SK-N-SH (cell line): ENCODE results near the gene SERPINB10. TPM values are rescaled to one million over a fixed set of nuclear protein-coding genes. Genes with fewer than 3 reads are reported as not detected.

Experiments used
- CTCF ChIA-PET: fragments of 300-600, 350-600 bp; formaldehyde crosslinking; extraction: SDS; loops from one replicate; lab custom pipeline; 2021; lab: Yijun Ruan, JAX
- POLR2A ChIA-PET: fragments of 350-600 bp; sonication (Branson Sonifier 250); formaldehyde crosslinking; extraction: SDS; loops from one replicate; lab custom pipeline; 2020; ENCODE audit warnings: antibody characterized with exemption, inconsistent platforms; lab: Yijun Ruan, JAX
- DNase-seq: peaks from one replicate; pipeline ENCODE4 v3.0.0; 2012
- H2AFZ ChIP-seq: fragments of 200-600 bp; sonication (generic); 2 replicates; pipeline ENCODE4 v1.8.1; 2016; ENCODE audit warnings: antibody characterized with exemption, mild to moderate bottlenecking, low read depth
- H3F3A ChIP-seq: fragments of 200-600 bp; sonication (generic); replicated peaks from 2 replicates; pipeline ENCODE3; 2016; ENCODE audit warnings: antibody characterized with exemption, mild to moderate bottlenecking; ENCODE audit not compliant: insufficient read depth
- H3K27ac ChIP-seq, 2 experiments: fragments of 200-500 bp in 1 of 2; fragments of 200-600 bp in 1 of 2; sonication (Bioruptor generic) in 1 of 2; sonication (generic), shearing (Covaris generic) in 1 of 2; 2 replicates each; pipeline versions ENCODE4 v1.5.1 to v1.6.1; 2014 to 2016; ENCODE audit warnings: low read depth in 2 of 2, inconsistent platforms in 1 of 2, low read length in 1 of 2, mild to moderate bottlenecking in 1 of 2, mixed read lengths in 1 of 2
- H3K27me3 ChIP-seq: fragments of 200-600 bp; sonication (generic), shearing (Covaris generic); 2 replicates; pipeline ENCODE4 v1.6.1; 2016; ENCODE audit warnings: mixed run types; ENCODE audit not compliant: insufficient read depth
- H3K36me3 ChIP-seq, 2 experiments: fragments of 200-500 bp in 1 of 2; fragments of 200-600 bp in 1 of 2; sonication (Bioruptor generic) in 1 of 2; sonication (generic) in 1 of 2; replicated peaks in 1 of 2; 2 replicates each; pipeline versions ENCODE3 to v1.5.1; 2014 to 2016; ENCODE audit warnings: low read length in 1 of 2, mild to moderate bottlenecking in 1 of 2; ENCODE audit not compliant: insufficient read depth in 2 of 2, control insufficient read depth in 1 of 2
- H3K4me1 ChIP-seq, 2 experiments: fragments of 200-500 bp in 1 of 2; fragments of 200-600 bp in 1 of 2; sonication (Bioruptor generic) in 1 of 2; sonication (generic), shearing (Covaris generic) in 1 of 2; 2 replicates each; pipeline versions ENCODE4 v1.5.1 to v1.6.1; 2014 to 2016; ENCODE audit warnings: low read depth in 1 of 2, low read length in 1 of 2, mixed run types in 1 of 2; ENCODE audit not compliant: insufficient read depth in 2 of 2, control insufficient read depth in 1 of 2
- H3K4me2 ChIP-seq: fragments of 200-600 bp; sonication (generic), shearing (Covaris generic); 2 replicates; pipeline ENCODE4 v1.6.1; 2017; ENCODE audit warnings: mixed run types
- H3K4me3 ChIP-seq, 2 experiments: fragments of 200-500 bp in 1 of 2; fragments of 200-600 bp in 1 of 2; sonication (Bioruptor generic) in 1 of 2; sonication (generic), shearing (Covaris generic) in 1 of 2; 2 replicates each; pipeline versions ENCODE4 v1.5.1 to v1.8.1; 2014 to 2016; ENCODE audit warnings: low read depth in 2 of 2, inconsistent platforms in 1 of 2, low read length in 1 of 2, mild to moderate bottlenecking in 1 of 2, mixed read lengths in 1 of 2, moderate library complexity in 1 of 2
- H3K79me2 ChIP-seq: fragments of 200-600 bp; sonication (generic); 2 replicates; pipeline ENCODE4 v1.8.1; 2017; ENCODE audit warnings: mild to moderate bottlenecking; ENCODE audit not compliant: insufficient read depth
- H3K9ac ChIP-seq: fragments of 200-600 bp; sonication (generic); 2 replicates; pipeline ENCODE4 v1.6.1; 2017; ENCODE audit warnings: mixed run types
- H3K9me2 ChIP-seq: fragments of 200-600 bp; sonication (generic); 2 replicates; pipeline ENCODE4 v1.6.1; 2017; ENCODE audit warnings: mixed run types
- H3K9me3 ChIP-seq: fragments of 200-600 bp; sonication (generic); 2 replicates; pipeline ENCODE4 v1.6.1; 2017; ENCODE audit warnings: mixed run types, mild to moderate bottlenecking, moderate library complexity
- H4K20me1 ChIP-seq: fragments of 200-600 bp; sonication (generic); 2 replicates; pipeline ENCODE4 v1.6.1; 2017; ENCODE audit warnings: mild to moderate bottlenecking, mixed run types; ENCODE audit not compliant: insufficient read depth
- CHD2 ChIP-seq: fragments of 150-350 bp; IDR thresholded peaks from 2 replicates; pipeline ENCODE4 v1.6.1; 2018; ENCODE audit warnings: low read length; ENCODE audit not compliant: partially characterized antibody
- EP300 ChIP-seq, 2 experiments: IDR thresholded peaks; 2 replicates each; pipeline versions ENCODE4 v1.4.0 to v1.6.1; 2012; ENCODE audit warnings: borderline replicate concordance in 1 of 2, low read depth in 1 of 2, low read length in 1 of 2
- FOSL2 ChIP-seq: IDR thresholded peaks from 2 replicates; pipeline ENCODE4 v1.4.0; 2012; ENCODE audit warnings: low read depth, mild to moderate bottlenecking, moderate library complexity, borderline replicate concordance
- MEF2A ChIP-seq: IDR thresholded peaks from 2 replicates; pipeline ENCODE4 v1.4.0; 2012; ENCODE audit warnings: low read depth, borderline replicate concordance
- NFIC ChIP-seq: IDR thresholded peaks from 2 replicates; pipeline ENCODE4 v1.4.0; 2012; ENCODE audit warnings: borderline replicate concordance
- POLR2AphosphoS5 ChIP-seq: IDR thresholded peaks from 2 replicates; pipeline ENCODE4 v1.6.1; 2012; ENCODE audit warnings: low read depth, low read length
- RAD21 ChIP-seq: IDR thresholded peaks from 2 replicates; pipeline ENCODE4 v1.6.1; 2012; ENCODE audit warnings: mild to moderate bottlenecking, low read length
- RCOR1 ChIP-seq: fragments of 150-350 bp; IDR thresholded peaks from 2 replicates; pipeline ENCODE4 v1.6.1; 2017; ENCODE audit warnings: antibody characterized with exemption, low read length
- RFX5 ChIP-seq: IDR thresholded peaks from 2 replicates; pipeline ENCODE4 v1.6.1; 2012; ENCODE audit warnings: mild to moderate bottlenecking, improper control_type of control experiment, low read length
- RXRA ChIP-seq: IDR thresholded peaks from 2 replicates; pipeline ENCODE4 v1.4.0; 2012; ENCODE audit warnings: low read depth, mild to moderate bottlenecking, borderline replicate concordance
- SMC3 ChIP-seq: IDR thresholded peaks from 2 replicates; pipeline ENCODE4 v1.6.1; 2012; ENCODE audit warnings: low read depth, low read length, improper control_type of control experiment
- TEAD4 ChIP-seq: IDR thresholded peaks from 2 replicates; pipeline ENCODE4 v1.4.0; 2012; ENCODE audit warnings: mild to moderate bottlenecking, borderline replicate concordance; ENCODE audit not compliant: insufficient read depth
- WGBS: methylation state at CpG from one replicate; pipeline ENCODE4 v1.1.6; 2017; ENCODE audit warnings: low lambda C conversion rate; 5-methylcytosine and 5-hydroxymethylcytosine counted together
- polyA plus RNA-seq, 3 experiments: library from polyadenylated mRNA; depleted of rRNA; stranded (reverse); fragments of >200 nt; gene quantifications; 2 replicates each; pipeline ENCODE4 v1.2.3, GENCODE V29; 2012
- TF ChIP-seq, protein P1 (sequence below): IDR thresholded peaks from 2 replicates; pipeline ENCODE4; 2012
- TF ChIP-seq, protein P2 (sequence below): fragments of 200-600 bp; sonication (generic); IDR thresholded peaks from 2 replicates; pipeline ENCODE4 v1.6.1; 2017; ENCODE audit warnings: antibody characterized with exemption, mild to moderate bottlenecking, moderate library complexity
- TF ChIP-seq, protein P3 (sequence below): IDR thresholded peaks from 2 replicates; pipeline ENCODE4 v1.4.0; 2012; ENCODE audit warnings: low read depth, borderline replicate concordance

The SERPINB10 gene
- polyA plus RNA-seq, 1 of the 3 experiments (the other 2 are of a cell fraction) = 0.10 TPM

DNA sequence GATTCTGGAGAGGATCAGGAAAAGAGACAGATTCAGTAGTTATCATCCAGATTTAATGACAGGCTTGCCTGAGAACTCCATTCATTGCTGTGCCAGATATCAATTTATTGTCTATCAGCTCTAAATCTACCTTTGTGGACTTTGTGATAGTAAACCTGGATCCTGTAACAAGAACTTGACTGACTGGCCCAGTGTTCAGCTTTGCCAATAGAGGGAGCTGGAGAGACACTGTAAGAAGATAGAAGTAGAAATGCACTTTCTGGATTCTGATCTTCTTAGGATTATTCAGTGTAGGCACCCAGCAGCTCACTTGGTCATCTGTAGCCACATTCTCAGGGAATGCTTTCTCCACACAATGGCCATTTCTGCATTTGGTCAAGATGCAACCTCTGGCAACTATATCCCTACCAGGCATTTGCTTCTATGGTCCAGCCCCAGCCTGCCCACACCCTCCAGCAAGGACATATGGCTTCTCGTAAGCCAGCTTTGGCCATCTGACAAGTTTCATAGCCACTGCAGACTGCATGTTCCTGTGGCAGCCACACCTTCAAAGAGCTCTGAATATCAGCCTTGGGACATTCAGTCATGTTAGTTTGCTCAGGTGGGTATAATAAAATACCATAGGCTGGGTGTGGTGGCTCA lies 56.0 kb downstream of the SERPINB10 start:
- ChIA-PET CTCF (interaction anchor here (0.5 to 3.5 kb wide), 19 partner anchors 9 to 1971 kb away, joined by 3 to 18 read pairs (median 4); partner anchors contain the start of gene HMSD), POLR2A (no interaction called here)
- H3K4me2 ChIP-seq = no peak overlapping the region
- peaks cover 3% of the 10 kb centered on the region for H3F3A ChIP-seq
- no peak overlapping the region for H3K9ac ChIP-seq
- H3K9me3 ChIP-seq = no peaks in the 10 kb centered on the region
- H4K20me1 ChIP-seq = no peaks in the 10 kb centered on the region
- 60% methylated on average over 1 of the region's 1 CpG for WGBS
- H3K79me2 ChIP-seq = no peaks in the 10 kb centered on the region
- H3K4me1 ChIP-seq = no peaks in the 10 kb centered on the region
- H3K36me3 ChIP-seq = no peaks in the 10 kb centered on the region
- no peak overlapping the region for H3K4me3 ChIP-seq
- peaks cover 12% of the 10 kb centered on the region; the same call in 1 of the 2 replicates for H3K27me3 ChIP-seq
- no peak overlapping the region for H3K27ac ChIP-seq
- no peak overlapping the region for H2AFZ ChIP-seq
- H3K9me2 ChIP-seq = no peaks in the 10 kb centered on the region
- peak; percentile 70 for TF ChIP-seq RAD21
- TF ChIP-seq, protein P1, sequence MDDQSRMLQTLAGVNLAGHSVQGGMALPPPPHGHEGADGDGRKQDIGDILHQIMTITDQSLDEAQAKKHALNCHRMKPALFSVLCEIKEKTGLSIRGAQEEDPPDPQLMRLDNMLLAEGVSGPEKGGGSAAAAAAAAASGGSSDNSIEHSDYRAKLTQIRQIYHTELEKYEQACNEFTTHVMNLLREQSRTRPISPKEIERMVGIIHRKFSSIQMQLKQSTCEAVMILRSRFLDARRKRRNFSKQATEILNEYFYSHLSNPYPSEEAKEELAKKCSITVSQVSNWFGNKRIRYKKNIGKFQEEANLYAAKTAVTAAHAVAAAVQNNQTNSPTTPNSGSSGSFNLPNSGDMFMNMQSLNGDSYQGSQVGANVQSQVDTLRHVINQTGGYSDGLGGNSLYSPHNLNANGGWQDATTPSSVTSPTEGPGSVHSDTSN = no peak
- TF ChIP-seq, protein P2, sequence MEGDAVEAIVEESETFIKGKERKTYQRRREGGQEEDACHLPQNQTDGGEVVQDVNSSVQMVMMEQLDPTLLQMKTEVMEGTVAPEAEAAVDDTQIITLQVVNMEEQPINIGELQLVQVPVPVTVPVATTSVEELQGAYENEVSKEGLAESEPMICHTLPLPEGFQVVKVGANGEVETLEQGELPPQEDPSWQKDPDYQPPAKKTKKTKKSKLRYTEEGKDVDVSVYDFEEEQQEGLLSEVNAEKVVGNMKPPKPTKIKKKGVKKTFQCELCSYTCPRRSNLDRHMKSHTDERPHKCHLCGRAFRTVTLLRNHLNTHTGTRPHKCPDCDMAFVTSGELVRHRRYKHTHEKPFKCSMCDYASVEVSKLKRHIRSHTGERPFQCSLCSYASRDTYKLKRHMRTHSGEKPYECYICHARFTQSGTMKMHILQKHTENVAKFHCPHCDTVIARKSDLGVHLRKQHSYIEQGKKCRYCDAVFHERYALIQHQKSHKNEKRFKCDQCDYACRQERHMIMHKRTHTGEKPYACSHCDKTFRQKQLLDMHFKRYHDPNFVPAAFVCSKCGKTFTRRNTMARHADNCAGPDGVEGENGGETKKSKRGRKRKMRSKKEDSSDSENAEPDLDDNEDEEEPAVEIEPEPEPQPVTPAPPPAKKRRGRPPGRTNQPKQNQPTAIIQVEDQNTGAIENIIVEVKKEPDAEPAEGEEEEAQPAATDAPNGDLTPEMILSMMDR = peak; percentile 84
- TF ChIP-seq SMC3 = peak; percentile 61
- peak; percentile 15 for DNase-seq

DNA sequence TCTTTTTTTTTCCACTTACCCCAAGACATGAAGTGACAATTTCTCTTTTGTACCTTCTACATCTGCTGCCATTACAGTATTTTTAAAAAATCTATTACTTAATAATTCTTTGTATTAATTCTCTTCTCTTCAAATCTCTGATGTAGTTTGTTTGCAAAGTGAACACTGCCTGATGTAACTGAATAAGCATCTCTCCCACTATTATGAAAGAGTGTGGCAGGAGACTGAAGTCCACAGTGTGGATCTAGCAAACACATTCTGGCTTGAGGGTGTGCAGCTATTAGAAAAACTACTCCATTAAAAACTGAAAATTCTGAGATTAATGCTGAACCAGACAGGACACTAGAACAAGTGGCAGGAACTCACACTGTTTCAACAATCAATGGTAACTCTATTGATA lies 57.1 kb downstream of the SERPINB10 start:
- POLR2A ChIA-PET = no interaction called here
- H3K4me3 ChIP-seq = no peak overlapping the region
- TF ChIP-seq CHD2 (no peak), RCOR1 (no peak), TEAD4 (no peak), NFIC (no peak), EP300 (IDR thresholded peaks at IDR 0.05; ENCODE audit: borderline replicate concordance in 1 of 2, low read depth in 1 of 2, low read length in 1 of 2) (no peak), MEF2A (no peak), POLR2AphosphoS5 (no peak), FOSL2 (no peak), SMC3 (no peak), RFX5 (no peak), RXRA (no peak)
- TF ChIP-seq, protein P3, sequence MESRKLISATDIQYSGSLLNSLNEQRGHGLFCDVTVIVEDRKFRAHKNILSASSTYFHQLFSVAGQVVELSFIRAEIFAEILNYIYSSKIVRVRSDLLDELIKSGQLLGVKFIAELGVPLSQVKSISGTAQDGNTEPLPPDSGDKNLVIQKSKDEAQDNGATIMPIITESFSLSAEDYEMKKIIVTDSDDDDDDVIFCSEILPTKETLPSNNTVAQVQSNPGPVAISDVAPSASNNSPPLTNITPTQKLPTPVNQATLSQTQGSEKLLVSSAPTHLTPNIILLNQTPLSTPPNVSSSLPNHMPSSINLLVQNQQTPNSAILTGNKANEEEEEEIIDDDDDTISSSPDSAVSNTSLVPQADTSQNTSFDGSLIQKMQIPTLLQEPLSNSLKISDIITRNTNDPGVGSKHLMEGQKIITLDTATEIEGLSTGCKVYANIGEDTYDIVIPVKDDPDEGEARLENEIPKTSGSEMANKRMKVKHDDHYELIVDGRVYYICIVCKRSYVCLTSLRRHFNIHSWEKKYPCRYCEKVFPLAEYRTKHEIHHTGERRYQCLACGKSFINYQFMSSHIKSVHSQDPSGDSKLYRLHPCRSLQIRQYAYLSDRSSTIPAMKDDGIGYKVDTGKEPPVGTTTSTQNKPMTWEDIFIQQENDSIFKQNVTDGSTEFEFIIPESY = no peak
- TF ChIP-seq, protein P1 = no peak
- TF ChIP-seq, protein P2 = no peak
- TF ChIP-seq, all 33 proteins: peak for 0

More for the DNA sequence above, 57.1 kb downstream of the SERPINB10 start:
- Histone ChIP-seq H3K36me3 (no peaks in the 10 kb centered on the region), H3K79me2 (no peaks in the 10 kb centered on the region), H3K9me2 (no peaks in the 10 kb centered on the region), H3K27me3 (peaks cover 12% of the 10 kb centered on the region; the same call in 1 of the 2 replicates), H2AFZ (no peak overlapping the region), H3F3A (peaks cover 7% of the 10 kb centered on the region), H3K9me3 (no peaks in the 10 kb centered on the region), H4K20me1 (no peaks in the 10 kb centered on the region), H3K27ac (no peak overlapping the region), H3K4me1 (peaks cover 0 to 7% of the 10 kb centered on the region in 2 experiments; a peak in 3 of 4 replicates), H3K4me2 (no peak overlapping the region), H3K9ac (no peak overlapping the region)
- CTCF ChIA-PET = interaction anchor here (0.9 to 3.5 kb wide), 7 partner anchors 11 to 30 kb away, joined by 3 to 18 read pairs (median 15); partner anchors contain the start of gene HMSD
- DNase-seq = no peak
